ENCODE results near the gene NHLRC4. TPM values are rescaled to one million over a fixed set of nuclear protein-coding genes. Genes with fewer than 3 reads are reported as not detected.

Gene NHLRC4
- total and polyA plus RNA-seq, 2 of the 13 experiments (the other 11 are each of a cell fraction or from before 2014, with no cell fraction given), result 0.40 to 0.59 TPM

DNA sequence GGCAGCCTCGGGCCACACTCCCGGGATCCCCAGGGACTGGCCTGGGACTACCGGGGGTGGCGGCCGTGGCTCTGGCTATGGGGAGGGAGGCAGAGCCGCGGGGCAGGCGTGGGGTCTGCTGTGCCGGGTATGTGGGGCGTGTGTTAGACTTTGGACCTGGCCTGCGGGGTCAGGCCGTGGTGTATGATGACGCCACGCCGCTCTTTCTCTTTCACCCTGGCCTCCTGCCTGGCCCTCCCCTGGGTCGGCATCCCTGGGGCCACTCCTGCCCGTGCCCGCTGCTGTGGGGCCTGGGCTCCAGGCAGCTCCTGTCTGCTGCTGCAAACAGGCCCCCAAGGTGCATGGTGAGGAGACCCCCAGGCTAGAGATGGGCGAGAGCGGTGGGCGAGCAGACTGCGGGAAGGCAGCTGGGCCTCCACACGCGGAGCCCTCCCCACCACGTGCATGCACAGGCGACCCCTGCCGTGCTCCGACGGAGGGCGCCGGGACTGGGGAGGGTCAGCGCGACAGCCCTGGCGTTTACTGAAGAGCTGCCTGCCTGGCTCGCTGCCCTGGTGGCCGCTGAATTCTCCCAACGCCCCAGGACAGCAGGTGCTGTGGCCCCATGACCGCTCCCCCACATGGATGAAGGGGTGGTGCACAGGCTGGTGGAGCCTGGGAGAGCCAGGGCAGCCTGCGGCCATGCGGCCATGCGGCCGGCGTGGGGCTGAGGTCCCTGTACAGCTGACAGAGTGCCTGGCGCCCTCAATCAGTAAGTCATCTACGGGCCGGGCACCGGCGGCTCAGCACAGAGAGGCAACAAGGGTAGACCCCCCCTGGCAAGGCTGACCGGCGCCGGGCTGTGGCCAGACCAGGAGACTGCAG lies 23.3 kb upstream of the NHLRC4 start (continued):
- no peak for TF ChIP-seq ZNF275 (CRISPR knock-in tag; IDR thresholded peaks at IDR 0.05; ENCODE audit: borderline replicate concordance)
- TF ChIP-seq NKX3-1 (CRISPR knock-in tag; IDR thresholded peaks at IDR 0.05), result no peak
- no peak for TF ChIP-seq NFKB2 (CRISPR knock-in tag; IDR thresholded peaks at IDR 0.05; ENCODE audit: borderline replicate concordance)
- TF ChIP-seq, protein P1, sequence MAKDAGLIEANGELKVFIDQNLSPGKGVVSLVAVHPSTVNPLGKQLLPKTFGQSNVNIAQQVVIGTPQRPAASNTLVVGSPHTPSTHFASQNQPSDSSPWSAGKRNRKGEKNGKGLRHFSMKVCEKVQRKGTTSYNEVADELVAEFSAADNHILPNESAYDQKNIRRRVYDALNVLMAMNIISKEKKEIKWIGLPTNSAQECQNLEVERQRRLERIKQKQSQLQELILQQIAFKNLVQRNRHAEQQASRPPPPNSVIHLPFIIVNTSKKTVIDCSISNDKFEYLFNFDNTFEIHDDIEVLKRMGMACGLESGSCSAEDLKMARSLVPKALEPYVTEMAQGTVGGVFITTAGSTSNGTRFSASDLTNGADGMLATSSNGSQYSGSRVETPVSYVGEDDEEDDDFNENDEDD (CRISPR knock-in tag; IDR thresholded peaks at IDR 0.05; ENCODE audit: borderline replicate concordance), result 0 out of 2 replicates have a peak, but pooled peaks have one; percentile 18
- TF ChIP-seq TFDP2 (CRISPR knock-in tag; IDR thresholded peaks at IDR 0.05), result no peak; the same call in 1 of the 2 replicates
- TF ChIP-seq HDAC2 (CRISPR knock-in tag; IDR thresholded peaks at IDR 0.05), result peak; percentile 67
- no peak for TF ChIP-seq ZNF10 (CRISPR knock-in tag; IDR thresholded peaks at IDR 0.05; ENCODE audit: borderline replicate concordance, low read depth)
- TF ChIP-seq HOMEZ (CRISPR knock-in tag; IDR thresholded peaks at IDR 0.05; ENCODE audit: low read depth), result no peak
- TF ChIP-seq STAT5B (CRISPR knock-in tag; IDR thresholded peaks at IDR 0.05), result no peak
- TF ChIP-seq RFXAP (CRISPR knock-in tag; IDR thresholded peaks at IDR 0.05; ENCODE audit: borderline replicate concordance), result peak; percentile 59; the same call in 1 of the 2 replicates
- peak; percentile 78; the same call in 1 of the 2 replicates for TF ChIP-seq DNMT3B (CRISPR knock-in tag; conservative IDR thresholded peaks at IDR 0.05)
- TF ChIP-seq CREB1 (IDR thresholded peaks at IDR 0.05), result peak; percentile 43; the same call in 1 of the 2 replicates
- no peak; the same call in 1 of the 2 replicates for TF ChIP-seq CREB1 (CRISPR knock-in tag; IDR thresholded peaks at IDR 0.05)
- TF ChIP-seq ZEB1 (IDR thresholded peaks at IDR 0.05; ENCODE audit: insufficient replicate concordance, low read depth), result no peak
- no peak for TF ChIP-seq MIXL1 (CRISPR knock-in tag; IDR thresholded peaks at IDR 0.05)
- TF ChIP-seq, protein P2, sequence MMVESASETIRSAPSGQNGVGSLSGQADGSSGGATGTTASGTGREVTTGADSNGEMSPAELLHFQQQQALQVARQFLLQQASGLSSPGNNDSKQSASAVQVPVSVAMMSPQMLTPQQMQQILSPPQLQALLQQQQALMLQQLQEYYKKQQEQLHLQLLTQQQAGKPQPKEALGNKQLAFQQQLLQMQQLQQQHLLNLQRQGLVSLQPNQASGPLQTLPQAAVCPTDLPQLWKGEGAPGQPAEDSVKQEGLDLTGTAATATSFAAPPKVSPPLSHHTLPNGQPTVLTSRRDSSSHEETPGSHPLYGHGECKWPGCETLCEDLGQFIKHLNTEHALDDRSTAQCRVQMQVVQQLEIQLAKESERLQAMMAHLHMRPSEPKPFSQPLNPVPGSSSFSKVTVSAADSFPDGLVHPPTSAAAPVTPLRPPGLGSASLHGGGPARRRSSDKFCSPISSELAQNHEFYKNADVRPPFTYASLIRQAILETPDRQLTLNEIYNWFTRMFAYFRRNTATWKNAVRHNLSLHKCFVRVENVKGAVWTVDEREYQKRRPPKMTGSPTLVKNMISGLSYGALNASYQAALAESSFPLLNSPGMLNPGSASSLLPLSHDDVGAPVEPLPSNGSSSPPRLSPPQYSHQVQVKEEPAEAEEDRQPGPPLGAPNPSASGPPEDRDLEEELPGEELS (CRISPR knock-in tag; IDR thresholded peaks at IDR 0.05), result peak; percentile 47; the same call in 1 of the 2 replicates
- TF ChIP-seq, protein P3, sequence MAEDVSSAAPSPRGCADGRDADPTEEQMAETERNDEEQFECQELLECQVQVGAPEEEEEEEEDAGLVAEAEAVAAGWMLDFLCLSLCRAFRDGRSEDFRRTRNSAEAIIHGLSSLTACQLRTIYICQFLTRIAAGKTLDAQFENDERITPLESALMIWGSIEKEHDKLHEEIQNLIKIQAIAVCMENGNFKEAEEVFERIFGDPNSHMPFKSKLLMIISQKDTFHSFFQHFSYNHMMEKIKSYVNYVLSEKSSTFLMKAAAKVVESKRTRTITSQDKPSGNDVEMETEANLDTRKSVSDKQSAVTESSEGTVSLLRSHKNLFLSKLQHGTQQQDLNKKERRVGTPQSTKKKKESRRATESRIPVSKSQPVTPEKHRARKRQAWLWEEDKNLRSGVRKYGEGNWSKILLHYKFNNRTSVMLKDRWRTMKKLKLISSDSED (CRISPR knock-in tag; IDR thresholded peaks at IDR 0.05), result no peak
- peak; percentile 53 for TF ChIP-seq POLR2AphosphoS5 (IDR thresholded peaks at IDR 0.05; ENCODE audit: low read depth, low read length)
- no peak for TF ChIP-seq ZNF766 (CRISPR knock-in tag; IDR thresholded peaks at IDR 0.05; ENCODE audit: borderline replicate concordance)
- TF ChIP-seq SAFB2 (CRISPR knock-in tag; IDR thresholded peaks at IDR 0.05; ENCODE audit: borderline replicate concordance, low read depth), result no peak
- no peak for TF ChIP-seq ZNF570 (CRISPR knock-in tag; IDR thresholded peaks at IDR 0.05; ENCODE audit: borderline replicate concordance)
